Fibroblast of lung (primary cell): ENCODE measurements around the gene NIBAN1. TPM values are rescaled to one million over a fixed set of nuclear protein-coding genes. Genes with fewer than 3 reads are reported as not detected.

Experiments
- DNase-seq, 2 donors: peaks; one replicate each; pipeline versions ENCODE4 v3.0.0 to v3.0.0-alpha.2; 2010; ENCODE audit warnings: low read depth in 2 of 2
- H2AFZ ChIP-seq: 2 replicates; pipeline ENCODE4 v1.5.1; 2012; ENCODE audit warnings: low read length, control low read depth, inconsistent platforms
- H3K27ac ChIP-seq: 2 replicates; pipeline ENCODE4 v1.5.1; 2011; ENCODE audit warnings: low read length, control low read depth; ENCODE audit not compliant: insufficient read depth
- H3K27me3 ChIP-seq: 2 replicates; pipeline ENCODE4 v1.5.1; 2011; ENCODE audit warnings: mild to moderate bottlenecking, low read length; ENCODE audit not compliant: control insufficient read depth, insufficient read depth
- H3K36me3 ChIP-seq: 2 replicates; pipeline ENCODE4 v1.5.1; 2011; ENCODE audit warnings: low read length; ENCODE audit not compliant: control insufficient read depth, insufficient read depth
- H3K4me1 ChIP-seq: 2 replicates; pipeline ENCODE4 v1.5.1; 2011; ENCODE audit warnings: low read length; ENCODE audit not compliant: control insufficient read depth, insufficient read depth; ENCODE audit errors: extremely low read depth
- H3K4me2 ChIP-seq: 2 replicates; pipeline ENCODE4 v1.5.1; 2011; ENCODE audit warnings: low read length, control low read depth; ENCODE audit not compliant: insufficient read depth; ENCODE audit errors: extremely low read depth
- H3K4me3 ChIP-seq, 4 experiments: fragments of 200-600 bp in 1 of 4; sonication (generic) in 1 of 4; replicated peaks in 1 of 4; 2 replicates each; pipeline ENCODE4 v1.5.1; 2011 to 2016; ENCODE audit warnings: low read length in 4 of 4, low read depth in 3 of 4, mild to moderate bottlenecking in 3 of 4, control low read depth in 2 of 4, inconsistent platforms in 1 of 4, mixed read lengths in 1 of 4; ENCODE audit not compliant: insufficient read depth in 1 of 4; ENCODE audit errors: control extremely low read depth in 1 of 4
- H3K79me2 ChIP-seq: 2 replicates; pipeline ENCODE4 v1.5.1; 2012; ENCODE audit warnings: mild to moderate bottlenecking, low read length, inconsistent platforms; ENCODE audit not compliant: control insufficient read depth, insufficient read depth
- H3K9ac ChIP-seq: 2 replicates; pipeline ENCODE4 v1.5.1; 2011; ENCODE audit warnings: mild to moderate bottlenecking, low read length, control low read depth; ENCODE audit not compliant: insufficient read depth
- H3K9me3 ChIP-seq: 2 replicates; pipeline ENCODE4 v1.5.1; 2012; ENCODE audit warnings: low read depth, low read length; ENCODE audit not compliant: control insufficient read depth, insufficient read depth
- H4K20me1 ChIP-seq: 2 replicates; pipeline ENCODE4 v1.5.1; 2011; ENCODE audit warnings: low read length; ENCODE audit not compliant: control insufficient read depth, insufficient read depth; ENCODE audit errors: extremely low read depth
- CTCF ChIP-seq, 2 donors: IDR thresholded peaks in 1 of 2; conservative IDR thresholded peaks in 1 of 2; 1 replicate in 1 of 2; 2 replicates in 1 of 2; pipeline ENCODE4 v1.5.1; 2011 to 2012; ENCODE audit warnings: low read length in 2 of 2, control low read depth in 1 of 2, inconsistent platforms in 1 of 2, low read depth in 1 of 2, mild to moderate bottlenecking in 1 of 2
- EZH2 ChIP-seq: IDR thresholded peaks from 2 replicates; pipeline ENCODE4 v1.5.1; 2012; ENCODE audit warnings: low read length, control low read depth, mild to moderate bottlenecking; ENCODE audit errors: missing control alignments
- polyA plus RNA-seq, 2 donors: library from polyadenylated mRNA; depleted of rRNA in 1 of 2; stranded (reverse) in 1 of 2; unstranded in 1 of 2; fragments of >200 nt; gene quantifications; 2 replicates each; pipeline ENCODE4 v1.2.1, GENCODE V29; 2011 to 2012; ENCODE audit warnings: missing spikeins in 1 of 2
- total RNA-seq: library from RNA; depleted of rRNA; stranded (reverse); fragments of >200 nt; gene quantifications from 2 replicates; pipeline ENCODE4 v1.2.1, GENCODE V29; 2014

Gene NIBAN1
- total and polyA plus RNA-seq, 2 donors (not counting 1 experiment from before 2014, with no cell fraction given) = 11.9 to 122 TPM

- TF ChIP-seq EZH2 (no peak), CTCF (conservative IDR thresholded peaks at IDR 0.05 in 1 of 2, IDR thresholded peaks at IDR 0.05 in 1 of 2; ENCODE audit: low read depth in 1 of 2, low read length in 2 of 2) (no peak)
- Histone ChIP-seq H2AFZ (no peak overlapping the region), H3K4me3 (no peak overlapping the region), H3K4me2 (no peak overlapping the region), H3K4me1 (no peaks in the 10 kb centered on the region), H3K36me3 (no peaks in the 10 kb centered on the region), H4K20me1 (no peaks in the 10 kb centered on the region), H3K79me2 (no peaks in the 10 kb centered on the region), H3K27me3 (no peaks in the 10 kb centered on the region), H3K27ac (no peak overlapping the region), H3K9me3 (no peaks in the 10 kb centered on the region), H3K9ac (no peak overlapping the region)
- peak in 1 of 2 donors; percentile 31 for DNase-seq
Observed at GRCh38 chr1:184935920-184936798, 38.1 kb downstream of the NIBAN1 start.

- Histone ChIP-seq H3K79me2 (no peaks in the 10 kb centered on the region), H4K20me1 (no peaks in the 10 kb centered on the region), H3K4me2 (no peak overlapping the region), H3K27ac (no peak overlapping the region), H3K27me3 (no peaks in the 10 kb centered on the region), H3K4me1 (no peaks in the 10 kb centered on the region), H2AFZ (no peak overlapping the region), H3K36me3 (no peaks in the 10 kb centered on the region), H3K9ac (no peak overlapping the region), H3K9me3 (no peaks in the 10 kb centered on the region), H3K4me3 (no peak overlapping the region)
- no peak for DNase-seq
- TF ChIP-seq CTCF (conservative IDR thresholded peaks at IDR 0.05 in 1 of 2, IDR thresholded peaks at IDR 0.05 in 1 of 2; ENCODE audit: low read depth in 1 of 2, low read length in 2 of 2) = no peak
- no peak for TF ChIP-seq EZH2
Observed at GRCh38 chr1:184933944-184934343, 40.4 kb downstream of the NIBAN1 start.

- Histone ChIP-seq H3K79me2 (no peaks in the 10 kb centered on the region), H3K4me2 (no peak overlapping the region), H3K9ac (no peak overlapping the region), H3K4me3 (no peak overlapping the region), H3K27me3 (no peaks in the 10 kb centered on the region), H3K9me3 (no peaks in the 10 kb centered on the region), H3K27ac (no peak overlapping the region), H4K20me1 (no peaks in the 10 kb centered on the region), H3K4me1 (no peaks in the 10 kb centered on the region), H2AFZ (no peak overlapping the region), H3K36me3 (no peaks in the 10 kb centered on the region)
- DNase-seq = no peak
- no peak for TF ChIP-seq EZH2
- no peak for TF ChIP-seq CTCF (conservative IDR thresholded peaks at IDR 0.05 in 1 of 2, IDR thresholded peaks at IDR 0.05 in 1 of 2; ENCODE audit: low read depth in 1 of 2, low read length in 2 of 2)
Observed at GRCh38 chr1:184932319-184932718, 42.0 kb downstream of the NIBAN1 start.
